Measurements from ENCODE around the gene KLHL22.

The KLHL22 gene

DNA sequence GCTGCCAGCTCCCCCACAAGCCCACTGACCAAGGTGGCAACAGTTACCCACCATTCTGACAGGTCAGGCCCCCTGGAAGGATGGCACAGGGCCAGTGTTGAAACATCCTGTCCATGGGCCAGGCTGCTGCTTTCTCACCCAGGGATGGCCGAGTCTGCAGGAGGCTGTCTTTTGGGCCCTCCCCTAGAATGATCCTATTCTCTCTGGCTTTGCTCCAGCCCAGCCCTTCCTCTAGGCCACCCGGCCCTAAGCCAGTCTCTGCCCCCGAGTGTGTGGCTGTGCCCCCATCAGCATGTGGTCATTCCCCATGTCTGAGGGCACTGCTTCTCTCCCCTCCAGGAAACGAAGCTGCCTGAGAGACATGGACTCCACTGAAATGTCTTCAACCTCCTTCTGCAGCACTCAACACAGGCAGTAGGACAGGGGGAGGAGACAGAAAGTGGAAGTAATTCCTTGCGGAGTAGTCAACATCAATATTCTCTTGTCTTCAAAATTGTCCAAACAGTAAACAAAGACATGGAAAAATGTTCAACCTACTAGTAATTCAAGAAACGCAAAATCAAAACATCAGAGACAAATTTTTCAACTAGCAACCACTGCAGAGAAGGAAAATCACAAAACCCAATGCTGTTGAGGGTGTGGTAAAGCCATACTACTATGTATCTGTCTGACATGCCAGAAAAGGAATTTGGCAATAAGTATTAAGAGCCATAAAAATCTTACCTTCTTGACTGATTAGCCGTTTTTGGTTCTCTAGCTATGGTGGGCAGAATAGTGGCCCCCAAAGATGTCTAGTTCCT lies 52.9 kb downstream of the KLHL22 start:
- no peak for DNase-seq

DNA sequence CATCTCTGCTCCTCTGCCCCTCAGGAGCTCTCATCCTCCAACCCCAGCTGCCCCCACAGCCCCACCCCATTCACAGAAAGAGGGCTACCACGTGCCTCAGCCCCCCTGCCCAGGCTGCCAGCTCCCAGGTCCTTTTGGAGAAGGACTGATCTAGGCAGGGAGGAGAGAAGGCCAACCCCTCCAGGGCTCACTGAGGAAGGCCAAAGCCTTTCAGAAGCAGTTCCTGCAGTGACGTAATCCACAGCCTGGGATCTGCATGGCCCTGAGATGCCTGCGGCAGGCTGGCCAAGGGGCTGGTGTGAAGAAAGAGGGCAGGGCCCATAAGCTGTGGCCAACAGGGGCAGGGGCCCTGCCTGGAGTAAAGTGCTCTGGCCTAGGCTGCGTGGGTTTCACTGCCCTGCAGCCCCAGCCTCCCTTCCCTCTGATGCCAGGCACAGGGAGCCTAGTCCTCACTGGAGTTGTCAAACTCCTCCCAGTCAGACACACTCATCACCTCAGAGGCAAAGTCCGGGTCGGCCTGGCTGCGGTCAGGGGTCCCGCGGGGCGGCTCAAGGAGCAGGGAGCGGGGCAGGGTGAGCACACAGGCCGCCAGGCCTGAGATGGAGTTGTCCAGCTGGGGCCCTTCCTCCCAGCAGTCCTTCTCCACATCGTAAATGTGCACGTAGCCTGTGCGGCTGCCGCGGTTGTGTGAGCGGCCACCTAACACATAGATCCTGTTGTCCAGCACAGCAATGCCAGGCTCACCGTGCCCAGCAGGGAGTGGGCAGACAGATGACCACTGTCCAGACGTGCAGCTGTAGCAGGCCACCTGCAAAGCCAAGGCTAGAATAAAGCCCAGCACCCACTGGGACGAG lies 53.7 kb downstream of the KLHL22 start:
- DNase-seq: no peak

DNA sequence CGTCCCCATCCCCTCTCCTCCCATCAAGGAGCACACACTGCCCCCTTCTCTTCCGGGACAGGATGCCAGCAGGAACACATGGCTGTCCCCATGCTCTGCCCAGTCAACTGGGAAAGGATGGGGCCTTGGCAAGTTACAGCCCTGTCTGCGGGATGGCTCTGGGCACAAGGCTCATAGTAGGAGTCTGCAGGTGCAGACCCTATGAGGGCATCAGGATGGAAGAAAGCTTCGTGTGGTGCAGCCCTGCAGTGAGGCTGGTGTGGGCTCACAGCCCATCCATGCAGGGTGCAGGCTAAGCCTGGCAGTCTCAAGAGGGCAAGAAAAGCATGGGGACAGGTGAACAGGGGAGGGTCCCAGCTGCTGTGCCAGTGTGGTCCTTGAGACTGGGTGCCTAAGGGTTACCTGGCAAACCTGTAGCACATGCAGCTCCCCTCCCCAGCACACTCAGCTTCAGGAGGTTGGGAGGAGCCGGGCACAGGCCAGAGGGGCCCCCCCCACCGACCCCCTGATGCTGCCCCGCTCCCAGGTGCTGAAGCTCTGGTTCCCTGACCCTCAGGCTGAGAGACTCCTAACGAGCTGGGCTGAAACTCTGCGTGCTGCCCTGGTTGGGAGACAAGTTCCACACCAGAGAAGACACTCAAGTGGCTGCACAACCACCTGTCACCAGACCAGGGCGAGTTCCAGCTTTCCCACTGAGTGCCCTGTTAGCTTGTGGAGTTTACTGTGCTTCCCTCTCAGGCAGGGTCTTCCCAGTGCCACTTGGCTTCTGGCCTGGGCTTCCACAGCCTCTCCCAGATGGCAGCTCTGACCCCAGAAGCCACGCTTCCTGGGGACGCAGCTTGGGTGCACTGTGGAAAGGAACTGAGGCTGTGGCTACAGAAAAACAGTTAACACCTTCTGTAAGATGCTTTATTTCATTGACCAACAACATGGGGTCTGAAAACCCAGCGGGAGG lies 54.7 kb downstream of the KLHL22 start:
- no peak for DNase-seq

DNA sequence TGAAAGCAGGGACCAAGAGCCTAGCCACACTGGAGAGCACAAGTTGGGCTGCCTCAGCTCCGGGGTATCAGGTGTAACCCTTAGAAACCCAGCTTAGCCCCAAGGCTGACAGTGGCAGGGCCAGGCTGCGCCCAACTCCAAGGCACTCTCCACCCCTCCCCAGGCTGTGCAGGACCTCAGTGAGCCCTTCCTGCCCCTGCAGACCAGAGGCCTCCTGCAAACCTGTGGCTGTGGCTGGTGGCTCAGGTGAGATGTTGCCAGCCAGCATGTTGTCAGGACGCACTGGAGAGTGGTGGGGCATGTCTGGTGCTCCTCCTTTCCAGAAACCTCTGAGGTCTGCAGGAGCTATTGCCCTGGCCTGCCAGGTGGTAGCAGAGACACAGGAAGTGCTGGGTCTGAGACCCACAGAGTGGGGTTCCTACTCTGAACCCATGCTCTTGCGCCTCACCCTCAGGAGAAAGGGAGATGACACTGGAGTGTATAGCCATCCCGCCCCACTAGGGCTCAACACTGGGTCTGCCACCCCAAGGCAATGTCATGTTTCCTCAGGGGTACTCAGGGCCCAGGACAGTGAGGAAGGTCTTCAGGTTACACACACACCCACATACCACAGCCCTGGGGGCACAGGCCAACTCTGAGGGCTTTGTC lies 55.5 kb downstream of the KLHL22 start:
- no peak for DNase-seq

DNA sequence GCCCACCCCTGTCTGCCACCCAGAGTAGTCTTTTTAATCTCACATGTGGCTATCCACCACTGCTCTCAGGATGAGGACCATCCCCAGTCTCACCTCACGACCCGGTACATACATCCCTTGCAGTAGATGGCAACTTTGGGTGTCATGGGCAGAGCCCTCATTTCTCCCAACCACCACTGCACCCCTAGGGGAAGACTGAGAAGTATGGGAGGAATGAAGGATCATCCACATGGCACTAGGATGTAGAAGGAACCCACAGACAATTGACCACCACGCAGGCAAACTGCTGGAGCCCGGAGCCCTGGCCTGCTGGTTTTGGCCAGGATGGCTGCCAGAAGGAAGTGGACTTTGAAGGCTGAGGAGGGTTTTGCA lies 56.1 kb downstream of the KLHL22 start:
- no peak for DNase-seq

DNA sequence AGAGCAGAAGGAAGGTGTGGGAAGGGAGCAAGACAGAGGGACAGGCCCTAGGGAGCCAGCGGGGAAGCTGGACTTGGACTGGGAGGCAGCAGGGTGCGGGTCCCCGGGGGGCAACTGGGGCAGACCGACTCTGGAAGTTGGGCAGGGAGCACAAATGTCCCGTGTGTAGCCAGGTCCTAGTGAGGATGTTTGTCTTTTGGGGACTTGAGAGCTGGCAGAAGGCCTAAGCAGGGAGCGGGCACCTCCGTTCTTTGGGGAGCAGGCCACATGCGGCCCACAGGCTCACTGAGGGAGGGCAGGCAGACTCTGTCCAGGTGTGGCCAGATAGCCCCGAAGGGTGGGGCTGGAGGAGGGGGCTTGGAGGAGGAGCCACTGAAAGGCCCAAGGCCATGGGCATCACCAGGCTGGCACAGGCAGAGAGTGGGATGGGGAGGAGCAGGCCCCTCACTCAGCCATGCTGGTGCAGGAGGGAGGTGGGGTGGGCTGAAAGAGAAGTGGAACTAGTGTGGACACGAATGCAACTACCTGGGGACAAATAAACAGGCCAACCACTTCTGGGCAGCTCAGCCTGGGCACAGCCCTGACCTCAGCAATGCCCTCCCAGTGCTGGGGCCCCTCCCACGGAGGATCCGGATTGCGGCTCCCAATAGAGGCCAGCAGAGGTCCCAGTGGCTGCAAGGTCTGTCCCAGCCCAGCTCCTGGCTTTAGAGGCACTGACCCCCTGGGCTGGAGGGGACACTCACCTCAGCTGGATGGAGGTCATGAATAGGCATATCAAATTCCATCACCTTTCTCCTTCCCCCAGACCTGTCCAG lies 56.7 kb downstream of the KLHL22 start:
- DNase-seq: no peak

DNA sequence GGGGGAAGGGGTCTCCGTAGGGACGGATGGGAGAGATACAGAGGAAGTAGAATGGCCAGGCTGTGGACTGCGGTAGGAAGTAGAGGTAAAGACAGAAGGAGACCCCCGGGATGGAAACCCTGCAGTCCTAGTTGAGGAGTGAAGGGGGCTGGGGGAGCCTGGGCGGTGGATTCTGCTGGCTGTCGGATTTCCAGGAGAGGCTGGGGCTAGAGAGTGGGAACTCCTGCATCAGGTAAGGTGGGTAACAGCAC lies 57.2 kb downstream of the KLHL22 start:
- DNase-seq: no peak

DNA sequence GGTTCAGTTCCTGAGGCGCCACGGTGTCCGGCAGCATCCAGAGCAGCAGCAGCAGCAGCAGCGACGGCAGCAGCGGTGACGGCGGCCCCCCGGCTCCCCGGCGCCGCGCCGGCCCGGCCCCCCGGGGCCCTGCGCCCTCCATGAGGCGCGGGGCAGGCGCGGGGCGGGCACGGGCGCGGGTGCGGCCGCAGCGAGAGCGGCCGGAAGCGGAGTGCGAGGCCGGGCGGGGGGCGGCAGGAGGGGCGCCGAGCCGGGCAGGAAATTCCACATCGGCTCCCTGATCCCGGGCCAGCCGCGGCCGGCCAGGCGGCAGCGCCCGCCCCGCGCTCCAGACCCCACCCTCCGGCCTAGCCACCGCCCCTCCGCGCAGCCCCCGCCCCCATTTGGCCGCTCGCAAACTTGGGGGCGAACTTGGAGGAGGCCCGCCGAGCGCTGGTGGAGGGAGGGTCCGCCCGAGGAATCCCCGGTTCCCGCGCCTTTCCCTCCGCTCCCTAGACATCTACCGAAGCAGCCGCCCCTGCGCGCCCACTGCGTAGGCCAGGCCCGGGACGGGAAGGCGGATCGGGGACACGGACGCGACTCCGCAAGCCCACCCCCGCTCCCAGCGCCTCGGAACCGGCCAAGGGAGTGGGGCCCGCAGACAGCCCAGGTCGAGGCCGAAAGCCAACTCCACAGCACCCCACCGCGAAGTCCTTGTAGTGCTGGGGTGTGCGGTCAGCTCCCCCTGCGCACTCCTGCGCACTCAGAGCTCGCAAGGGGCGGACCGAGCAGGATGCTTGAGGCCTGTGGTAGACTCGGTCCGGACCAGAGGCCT lies 57.8 kb downstream of the KLHL22 start, which contains the start of gene SCARF2:
Gene SCARF2, minus strand, starts transcription at position 213 of the 814 bp plus-strand sequence. Its CDS starts 71 bp downstream, at position 142.
- DNase-seq: no peak

DNA sequence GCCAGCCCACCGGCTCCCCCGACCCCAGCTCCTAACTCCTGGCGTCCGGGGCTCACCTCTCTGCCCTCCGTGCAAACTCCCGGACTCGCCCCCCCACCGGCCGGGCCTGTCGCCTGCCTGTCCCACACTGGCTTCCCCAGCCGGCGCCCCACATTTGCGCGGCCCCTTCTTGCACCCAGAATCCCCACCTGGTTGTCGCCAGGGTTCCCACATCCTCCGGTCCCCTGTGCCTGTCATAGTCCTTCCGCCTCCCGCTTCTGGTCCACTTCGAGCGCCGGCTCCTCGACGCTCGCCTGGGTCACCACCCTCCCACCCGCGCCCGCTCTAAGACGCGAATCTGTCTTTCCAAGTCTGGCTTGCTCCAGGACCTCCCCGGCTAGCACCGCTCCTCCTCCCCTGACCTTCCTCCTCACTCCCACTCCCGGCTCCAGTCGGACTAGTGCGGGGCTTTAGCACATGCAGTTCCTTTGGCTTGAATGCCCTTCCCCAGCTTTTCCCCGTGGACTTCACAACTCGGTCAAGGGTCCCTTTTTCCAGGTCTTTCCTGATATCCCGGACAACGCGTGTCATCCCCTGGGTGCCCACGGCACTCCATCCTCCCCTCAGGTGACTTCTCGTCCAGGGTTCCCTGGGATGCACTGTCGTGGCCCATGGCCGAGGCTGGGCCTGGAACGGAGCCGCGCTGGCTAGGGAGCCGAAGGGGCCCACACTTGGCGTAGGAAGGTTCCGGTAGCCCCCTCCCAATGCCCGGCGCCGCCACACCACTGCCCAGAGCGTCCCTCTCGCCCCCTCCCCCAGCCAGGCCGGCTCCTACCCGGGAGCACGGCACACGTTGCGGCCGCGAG lies 58.6 kb downstream of the KLHL22 start:
- DNase-seq: no peak

DNA sequence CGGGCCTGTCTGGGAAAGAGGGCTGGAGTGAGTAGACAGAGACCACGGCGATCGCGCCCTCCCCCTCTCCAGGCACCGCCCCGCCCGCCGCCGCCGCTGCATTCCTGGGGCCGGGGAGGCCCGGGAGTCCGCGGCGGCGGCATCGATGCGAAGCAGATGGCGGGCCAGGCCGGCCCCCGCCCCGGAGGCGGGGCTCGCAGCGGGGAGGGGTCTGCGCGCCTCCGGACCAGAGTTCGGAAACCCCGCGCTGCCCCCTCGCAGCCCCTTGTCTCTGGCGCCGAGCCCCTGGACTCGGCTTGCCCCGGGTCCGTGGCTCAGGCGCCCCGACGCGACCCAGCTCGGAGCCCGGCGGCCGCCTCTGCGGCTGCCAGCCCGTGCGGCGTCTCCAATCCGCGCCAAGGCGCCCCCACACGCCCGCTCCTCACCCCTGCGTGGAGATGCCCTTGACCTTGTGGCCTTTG lies 59.3 kb downstream of the KLHL22 start:
- DNase-seq: no peak

DNA sequence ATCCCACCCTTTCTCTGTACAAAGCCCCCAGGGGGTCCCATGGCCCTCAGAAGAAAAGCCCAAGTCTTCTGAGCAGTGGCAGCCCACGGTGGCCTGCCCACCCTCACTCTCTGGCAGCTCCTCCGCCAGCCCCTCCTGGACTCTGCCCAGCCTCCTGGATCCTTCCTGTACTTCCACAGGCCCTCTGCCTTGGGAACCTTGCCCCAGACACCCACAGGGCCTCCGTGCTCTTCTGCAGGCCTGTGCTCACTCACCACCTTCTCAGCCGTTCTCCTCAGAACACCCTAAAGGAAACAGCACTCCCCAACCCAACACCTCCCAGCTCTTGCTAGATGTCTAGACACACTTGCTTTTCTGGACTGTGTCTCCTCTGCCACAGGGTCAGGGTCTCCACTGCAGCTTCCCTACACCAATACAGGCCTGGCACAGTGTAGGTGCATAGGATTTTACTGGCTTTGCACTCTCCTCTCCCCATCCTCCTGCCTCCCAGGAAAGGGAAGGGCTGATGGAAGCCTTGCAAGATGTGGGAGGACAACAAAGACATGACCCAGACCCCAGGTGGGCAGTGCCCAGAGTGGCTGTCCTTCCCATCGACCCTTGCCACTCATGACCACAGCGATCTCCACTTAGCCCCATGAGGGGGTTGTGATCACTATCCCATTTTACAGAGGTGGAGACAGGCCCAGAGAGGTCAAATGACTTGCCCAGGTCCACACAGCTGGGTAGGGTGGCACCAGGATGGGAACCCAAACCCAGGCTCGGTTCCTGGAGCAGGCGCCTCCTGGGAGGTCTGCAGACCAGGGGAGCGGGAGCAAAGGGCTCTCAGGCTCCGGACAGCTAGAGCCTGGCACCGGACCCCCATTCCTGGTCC lies 59.9 kb downstream of the KLHL22 start:
- no peak for DNase-seq

DNA sequence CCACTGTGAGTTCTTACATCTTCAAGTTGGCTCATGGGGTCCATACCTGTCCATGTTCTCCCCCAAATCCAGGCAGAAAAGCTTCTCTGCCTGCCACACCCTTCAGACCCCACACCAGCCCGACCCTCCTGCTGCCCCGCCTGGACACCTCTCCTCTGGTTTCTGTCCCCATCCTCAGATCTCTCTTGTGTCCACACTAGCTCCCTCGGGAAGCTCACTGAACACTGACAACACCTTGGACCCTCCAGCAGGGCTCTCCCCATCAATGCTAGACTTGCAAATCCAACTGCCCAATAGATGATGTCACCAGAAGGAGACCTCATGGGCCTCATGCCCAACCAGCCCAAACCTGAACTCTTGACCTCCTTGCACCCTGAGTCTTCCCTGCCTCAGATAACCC lies 60.8 kb downstream of the KLHL22 start:
- DNase-seq: no peak

DNA sequence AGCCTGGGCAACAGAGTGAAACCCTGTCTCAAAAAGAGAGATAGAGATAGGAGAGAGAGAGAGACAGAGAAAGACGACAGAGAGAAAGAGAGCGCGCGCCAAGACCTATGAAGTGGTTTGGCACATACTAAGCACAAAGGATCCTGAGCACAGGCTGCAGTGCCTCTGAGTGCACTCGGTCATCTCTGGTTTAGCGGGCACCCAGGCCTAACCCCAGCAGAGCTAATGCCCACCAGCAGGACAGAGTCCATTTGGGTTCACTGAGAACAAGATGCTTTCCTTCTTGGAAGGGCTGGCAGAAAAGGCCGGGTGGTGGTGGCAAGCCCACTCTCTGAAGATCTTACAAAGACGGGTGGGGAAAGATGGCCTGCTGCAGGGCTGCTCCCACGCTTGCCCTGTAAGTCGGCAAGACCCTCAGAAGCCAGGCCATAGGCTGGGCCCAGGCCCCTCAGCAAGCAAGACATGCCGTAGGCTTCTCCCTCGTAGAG lies 61.3 kb downstream of the KLHL22 start:
- DNase-seq: no peak

DNA sequence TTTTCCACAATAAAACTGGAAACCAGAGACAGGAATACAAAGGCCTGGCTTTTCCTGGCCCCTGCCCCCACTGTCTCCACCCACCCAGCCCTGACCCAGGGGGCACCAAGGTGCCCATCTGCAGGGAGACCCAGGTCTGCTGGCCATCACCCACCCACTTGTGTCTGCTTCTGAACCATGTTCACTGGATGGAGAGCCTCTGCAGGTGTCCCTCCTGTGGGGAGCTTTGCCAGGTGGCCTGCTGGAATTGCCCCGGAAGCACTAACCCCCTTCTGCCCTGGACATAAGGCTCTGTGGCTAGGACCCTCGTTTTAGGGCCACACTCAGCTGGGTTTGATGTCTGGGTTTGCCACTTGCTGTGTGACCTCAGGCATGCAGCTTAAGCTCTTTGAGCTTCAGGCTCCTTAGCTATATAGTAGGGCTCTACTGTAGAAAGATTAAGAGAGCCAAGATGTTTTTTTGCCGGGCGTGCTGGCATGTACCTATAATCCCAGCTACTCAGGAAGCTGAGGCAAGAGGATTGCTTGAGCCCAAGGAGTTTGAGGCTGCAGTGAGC lies 61.8 kb downstream of the KLHL22 start:
- DNase-seq: no peak

DNA sequence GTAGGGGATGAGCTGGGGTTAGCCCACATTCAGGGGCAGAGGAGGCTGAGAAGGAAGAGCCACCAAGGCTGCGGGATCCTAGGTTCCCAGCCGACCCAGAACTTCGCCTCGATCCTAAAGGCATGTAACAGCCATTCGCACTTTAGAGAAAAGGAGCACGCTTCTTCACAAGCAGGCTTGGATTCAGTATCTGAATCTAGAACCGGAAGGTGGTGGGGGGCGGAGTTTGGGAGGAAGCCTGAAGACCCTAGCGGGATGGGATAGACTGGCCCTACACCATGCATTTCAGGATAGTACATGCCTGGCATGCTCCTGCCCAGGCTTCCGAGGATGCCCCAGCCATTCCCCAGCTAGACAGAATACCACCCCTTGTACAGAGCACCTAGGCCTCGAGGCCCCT lies 62.4 kb downstream of the KLHL22 start:
- no peak for DNase-seq

DNA sequence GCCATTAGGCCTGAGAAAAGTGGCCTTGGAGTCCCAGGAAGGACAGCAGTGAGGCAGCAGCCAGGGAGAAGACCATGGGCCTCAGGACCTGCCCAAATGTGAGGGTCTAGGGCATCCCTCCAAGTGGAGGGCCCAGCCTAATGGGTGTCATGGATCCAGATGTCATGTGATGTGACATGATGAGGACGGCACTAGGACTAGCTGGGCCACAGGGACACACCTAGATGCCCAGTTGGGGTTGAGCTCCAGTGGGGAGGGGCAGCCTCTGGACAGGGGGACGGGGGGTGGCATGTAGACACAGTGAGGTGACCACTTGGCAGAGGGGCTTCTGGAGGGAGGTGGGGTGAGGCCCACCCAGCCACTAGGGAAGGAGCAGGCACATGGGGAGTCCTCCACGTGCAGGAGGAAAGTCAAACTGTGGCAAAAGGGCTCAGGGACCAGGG lies 63.3 kb downstream of the KLHL22 start:
- no peak for DNase-seq

DNA sequence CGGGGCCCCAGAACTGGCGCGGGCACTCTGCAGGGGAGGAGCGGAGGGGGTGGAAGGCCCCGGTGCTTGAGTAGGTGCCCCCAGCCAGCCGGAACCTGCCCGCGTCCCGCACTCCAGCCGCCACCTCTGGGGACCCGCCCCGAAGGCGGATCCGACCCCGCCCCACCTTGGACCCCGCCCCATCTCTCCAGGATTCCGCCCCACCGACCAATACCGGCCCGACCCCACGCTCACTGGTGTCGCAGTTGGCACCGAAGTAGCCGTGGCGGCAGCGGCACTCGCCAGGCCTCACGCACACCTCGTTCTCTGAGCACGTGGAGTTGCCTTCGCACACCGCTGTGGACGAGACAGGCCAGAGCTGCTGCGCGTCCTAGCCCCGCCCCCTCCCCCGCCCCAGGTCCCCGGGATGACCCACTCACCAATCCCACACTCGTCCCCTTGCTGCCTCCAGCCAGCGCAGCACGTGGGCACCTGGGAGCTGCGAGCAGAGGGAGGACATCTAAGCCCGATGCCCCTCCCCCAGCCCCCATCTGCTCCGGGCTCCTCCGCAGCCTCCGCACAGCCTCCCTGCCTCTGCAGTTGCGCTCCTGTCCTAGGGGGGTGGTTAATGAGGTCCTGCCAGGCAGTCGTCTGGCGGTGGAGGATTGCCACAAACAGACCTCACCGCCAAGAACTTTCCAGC lies 63.9 kb downstream of the KLHL22 start:
- no peak for DNase-seq

Data from activated naive CD4-positive, alpha-beta T cell (primary cell).